ENCODE measurements around the gene ANKMY1.

The ANKMY1 gene

DNA sequence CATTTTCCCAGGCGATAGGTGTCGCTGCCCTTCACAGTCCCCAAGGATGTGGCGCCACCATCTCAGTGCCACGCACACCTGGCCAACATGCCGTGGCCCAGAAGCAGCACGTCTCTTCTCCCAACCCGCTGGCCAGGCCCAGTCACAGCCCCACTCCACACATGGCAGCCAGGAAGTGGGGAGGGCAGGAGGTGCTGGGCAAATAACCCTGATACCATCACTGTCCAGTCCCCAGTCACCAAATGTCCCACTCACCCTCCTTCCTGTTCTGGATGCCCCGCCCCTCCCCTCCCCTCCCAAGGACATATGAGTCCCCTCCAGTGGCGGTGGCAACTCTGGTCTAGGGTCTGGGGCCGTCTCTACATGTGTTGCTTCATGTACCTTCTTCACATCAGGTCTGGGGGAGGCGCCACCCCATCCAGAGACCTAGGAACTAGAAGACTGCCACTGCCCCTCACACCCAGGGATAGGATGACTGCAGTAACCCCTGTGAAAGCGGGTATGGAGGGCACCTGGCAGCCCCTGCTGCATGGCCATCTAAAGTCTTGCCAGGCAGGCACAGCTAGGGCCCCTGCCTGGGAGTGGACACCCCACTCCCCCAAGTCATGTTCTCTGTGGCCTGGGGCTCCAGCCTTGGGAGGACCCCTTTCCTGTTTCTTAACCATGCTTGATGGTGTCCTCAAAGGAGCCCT lies 21.4 kb upstream of the ANKMY1 start:
- DNase-seq, result no peak

DNA sequence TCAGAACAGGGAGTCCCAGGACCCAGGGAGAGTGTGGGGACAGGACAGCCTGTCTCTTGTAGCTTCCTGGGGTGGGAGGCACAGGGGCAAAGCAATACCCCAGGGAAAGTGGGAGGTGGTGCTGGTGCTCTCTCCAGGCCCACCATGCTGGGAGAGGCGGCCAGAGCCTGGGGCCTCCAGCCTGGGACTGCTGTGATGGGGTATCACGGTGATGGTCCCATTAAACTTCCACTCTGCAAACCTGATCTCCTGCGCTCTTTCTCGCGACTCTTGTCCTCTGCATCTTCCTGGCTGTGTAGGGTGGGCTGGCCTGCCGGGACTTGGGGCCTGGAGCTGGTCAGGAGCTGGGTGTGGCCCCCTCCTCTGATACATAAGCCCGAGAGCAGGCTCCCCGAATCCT lies 20.7 kb upstream of the ANKMY1 start:
- DNase-seq, result no peak

DNA sequence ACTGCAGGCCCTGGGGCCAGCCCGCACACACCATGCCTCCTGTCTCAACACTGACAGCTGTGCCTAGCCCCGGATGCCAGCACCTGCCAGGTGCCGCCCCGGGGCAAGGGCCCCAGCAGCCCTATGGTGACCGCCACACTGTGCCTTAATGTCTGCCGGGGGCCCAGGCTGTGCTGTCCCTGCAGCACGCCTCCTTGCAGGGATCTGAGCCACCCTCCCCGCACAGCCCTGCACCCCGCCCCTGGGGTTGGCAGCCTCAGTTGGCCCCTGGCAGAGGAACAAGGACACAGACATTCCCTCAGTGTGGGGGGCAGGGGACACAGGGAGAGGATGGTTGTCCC lies 20.3 kb upstream of the ANKMY1 start:
- no peak for DNase-seq

DNA sequence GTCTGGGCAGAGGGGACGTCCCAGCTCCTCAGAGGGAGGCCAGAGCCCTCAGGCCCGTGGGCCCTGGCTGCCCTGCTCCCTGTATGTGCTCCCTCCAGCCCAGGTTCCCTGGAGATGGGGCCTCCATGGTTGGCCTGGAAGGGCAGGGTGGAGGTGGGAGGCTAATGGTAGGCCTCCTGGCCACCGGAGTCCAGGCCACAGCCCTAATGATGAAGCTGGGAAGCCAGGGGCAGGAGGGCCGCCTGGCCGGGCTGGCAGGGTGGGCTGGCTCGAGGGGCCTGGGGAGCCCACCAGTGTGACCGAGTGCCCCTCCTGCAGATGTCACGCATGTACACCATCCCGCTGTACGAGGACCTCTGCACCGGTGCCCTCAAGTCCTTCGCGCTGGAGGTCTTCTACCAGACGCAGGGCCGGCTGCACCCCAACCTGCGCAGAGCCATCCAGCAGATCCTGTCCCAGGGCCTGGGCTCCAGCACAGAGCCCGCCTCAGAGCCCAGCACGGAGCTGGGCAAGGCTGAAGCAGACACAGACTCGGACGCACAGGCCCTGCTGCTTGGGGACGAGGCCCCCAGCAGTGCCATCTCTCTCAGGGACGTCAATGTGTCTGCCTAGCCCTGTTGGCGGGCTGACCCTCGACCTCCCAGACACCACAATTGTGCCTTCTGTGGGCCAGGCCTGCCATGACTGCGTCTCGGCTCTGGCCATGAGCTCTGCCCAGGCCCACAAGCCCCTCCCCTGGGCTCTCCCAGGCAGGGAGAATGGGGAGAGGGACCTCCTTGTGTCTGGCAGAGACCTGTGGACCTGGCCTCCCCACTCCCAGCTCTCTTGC lies 19.7 kb upstream of the ANKMY1 start:
- no peak for DNase-seq

DNA sequence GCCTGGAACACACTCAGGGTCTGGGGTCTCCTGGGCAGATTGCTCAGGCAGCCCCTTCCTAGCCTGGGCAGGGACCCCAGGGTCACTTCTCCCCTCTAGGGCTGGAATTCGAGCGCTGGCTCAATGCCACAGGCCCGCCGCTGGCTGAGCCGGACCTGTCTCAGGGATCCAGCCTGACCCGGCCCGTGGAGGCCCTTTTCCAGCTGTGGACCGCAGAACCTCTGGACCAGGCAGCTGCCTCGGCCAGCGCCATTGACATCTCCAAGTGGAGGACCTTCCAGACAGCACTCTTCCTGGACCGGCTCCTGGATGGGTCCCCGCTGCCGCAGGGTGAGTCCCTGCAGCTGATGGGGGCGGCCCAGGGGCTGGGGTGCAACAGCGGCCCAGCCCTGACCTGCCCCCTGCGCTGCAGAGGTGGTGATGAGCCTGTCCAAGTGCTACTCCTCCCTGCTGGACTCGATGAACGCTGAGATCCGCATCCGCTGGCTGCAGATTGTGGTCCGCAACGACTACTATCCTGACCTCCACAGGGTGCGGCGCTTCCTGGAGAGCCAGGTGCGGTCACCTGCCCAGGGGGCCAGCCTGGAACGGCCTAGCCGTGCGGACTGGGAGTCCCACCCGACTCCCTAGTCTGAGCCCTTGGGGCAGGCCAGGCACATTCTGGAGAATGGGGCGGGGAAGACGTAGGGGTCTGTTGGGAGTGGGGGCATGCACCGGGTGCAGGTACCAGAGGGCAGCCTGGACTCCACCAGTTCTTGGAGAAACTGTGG lies 18.8 kb upstream of the ANKMY1 start:
- no peak for DNase-seq

DNA sequence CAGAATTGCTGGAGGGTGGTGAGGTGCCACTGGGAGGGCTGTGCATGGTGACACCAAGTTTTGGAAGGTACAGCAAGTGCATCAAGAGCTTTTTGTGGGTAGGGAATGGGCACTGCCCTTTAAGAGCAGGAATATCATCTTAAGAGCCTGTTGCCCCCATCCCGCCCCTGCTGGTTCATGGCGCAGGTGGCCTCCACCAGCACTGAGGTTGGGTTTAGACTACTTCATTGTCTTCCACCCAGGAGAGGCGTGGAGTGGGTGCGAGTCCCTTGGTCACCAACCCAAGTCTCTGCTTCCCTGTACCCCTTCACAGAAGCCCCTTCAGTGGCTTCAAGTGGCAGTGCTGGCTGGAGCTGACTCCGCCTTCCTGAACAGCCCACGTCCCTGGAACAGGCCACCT lies 18.2 kb upstream of the ANKMY1 start:
- no peak for DNase-seq

DNA sequence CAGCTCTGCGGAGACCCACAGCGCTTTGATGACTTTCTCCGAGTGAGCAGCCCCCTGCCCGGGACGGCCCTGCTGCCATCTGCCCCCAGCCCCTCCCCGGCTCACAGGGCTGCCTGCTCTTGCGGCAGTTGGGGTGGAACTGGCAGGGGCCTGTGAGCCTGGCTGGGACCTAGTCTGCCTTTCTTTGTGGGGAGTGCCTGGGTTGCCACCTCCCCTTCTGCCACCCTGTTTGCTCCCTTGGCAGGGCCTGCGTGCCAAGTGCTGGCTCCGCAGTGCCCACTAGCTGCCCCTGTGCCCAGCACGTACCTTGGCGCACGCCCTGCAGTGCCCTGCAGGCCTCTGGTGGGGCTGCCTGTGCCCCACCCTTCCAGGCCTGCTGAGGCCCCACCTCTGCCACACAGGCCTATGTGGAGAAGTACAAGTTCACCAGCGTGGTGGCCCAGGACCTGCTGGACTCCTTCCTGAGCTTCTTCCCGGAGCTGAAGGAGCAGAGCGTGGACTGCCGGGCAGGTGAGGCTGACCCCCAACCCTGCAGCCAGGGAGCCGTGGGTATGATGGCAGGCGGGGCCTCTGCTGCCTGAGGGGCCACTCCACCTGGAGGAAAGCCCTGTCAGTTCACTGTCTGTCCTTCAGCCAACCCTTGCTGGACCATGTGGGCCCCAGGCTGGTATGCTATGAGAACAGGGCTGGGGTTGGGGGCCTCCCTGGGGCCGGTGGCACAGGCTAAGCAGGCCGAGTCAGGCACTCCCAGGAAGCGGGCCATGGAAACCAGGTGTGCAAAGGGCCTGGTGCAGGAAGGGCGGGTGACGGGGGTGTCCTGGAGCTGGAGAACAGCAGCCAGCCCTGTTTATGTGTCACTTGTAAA lies 17.5 kb upstream of the ANKMY1 start:
- no peak for DNase-seq

DNA sequence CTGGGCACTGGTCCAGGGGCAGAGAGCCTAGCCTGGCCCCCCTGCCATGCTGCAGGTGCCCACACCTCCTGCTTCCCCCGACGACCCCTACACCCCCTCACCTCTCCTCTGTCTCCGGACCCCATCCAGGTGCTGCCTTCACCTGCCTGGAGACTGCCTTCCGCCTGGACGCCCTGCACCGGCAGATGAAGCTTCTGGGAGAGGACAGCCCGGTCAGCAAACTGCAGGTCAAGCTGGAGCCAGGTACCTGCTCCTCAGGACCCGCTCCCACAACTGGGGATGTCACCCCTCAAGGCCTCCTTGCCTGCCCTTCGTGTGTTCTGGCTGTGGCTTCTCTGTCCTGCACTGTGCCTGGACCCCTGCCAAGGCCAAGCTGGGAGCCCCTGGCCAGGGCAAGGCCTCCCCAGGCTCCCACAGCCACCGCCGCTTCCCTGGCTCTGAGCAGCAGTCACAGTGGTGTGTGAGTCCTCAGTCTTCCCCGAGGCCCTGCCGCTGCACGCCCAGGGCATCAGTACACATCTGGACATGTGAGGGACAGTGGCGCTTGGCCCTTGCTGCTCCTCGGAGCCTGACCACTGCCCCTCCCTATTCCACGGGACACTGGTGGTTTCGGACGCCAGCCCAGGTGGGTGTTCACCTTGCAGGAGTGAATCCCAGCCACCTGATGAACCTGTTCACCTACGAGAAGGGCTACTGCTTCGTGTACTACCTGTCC lies 16.8 kb upstream of the ANKMY1 start:
- DNase-seq, result no peak

DNA sequence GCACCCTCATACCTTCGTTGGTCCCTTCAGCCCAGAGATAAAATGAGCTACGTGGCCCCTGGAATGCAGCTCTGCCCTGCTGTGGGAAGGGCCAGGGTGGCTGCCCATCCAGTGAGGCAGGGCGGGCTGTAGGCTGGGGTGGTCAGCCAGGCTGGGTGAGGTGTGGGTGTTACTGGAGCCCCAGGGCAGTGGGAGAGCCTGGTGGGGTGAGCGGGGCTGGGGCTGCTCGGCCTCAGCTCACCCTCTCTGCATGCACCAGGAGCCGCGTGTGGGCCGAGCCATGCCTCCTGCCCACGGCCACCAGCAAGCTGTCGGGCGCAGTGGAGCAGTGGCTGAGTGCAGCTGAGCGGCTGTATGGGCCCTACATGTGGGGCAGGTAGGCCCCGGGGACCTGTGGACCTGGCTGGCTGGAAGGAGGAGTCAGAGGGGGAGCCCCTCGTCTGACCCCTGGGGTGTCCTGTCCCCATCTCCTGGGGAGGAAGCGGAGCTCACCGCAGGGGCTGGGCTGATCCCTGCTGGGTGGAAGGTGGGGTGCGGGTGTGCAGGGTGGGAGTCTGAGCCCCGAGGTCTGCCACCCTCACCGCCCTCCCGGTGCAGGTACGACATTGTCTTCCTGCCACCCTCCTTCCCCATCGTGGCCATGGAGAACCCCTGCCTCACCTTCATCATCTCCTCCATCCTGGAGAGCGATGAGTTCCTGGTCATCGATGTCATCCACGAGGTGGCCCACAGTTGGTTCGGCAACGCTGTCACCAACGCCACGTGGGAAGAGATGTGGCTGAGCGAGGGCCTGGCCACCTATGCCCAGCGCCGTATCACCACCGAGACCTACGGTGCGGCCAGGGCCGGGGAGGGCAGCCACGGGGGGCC lies 16.0 kb upstream of the ANKMY1 start:
- DNase-seq, result no peak

DNA sequence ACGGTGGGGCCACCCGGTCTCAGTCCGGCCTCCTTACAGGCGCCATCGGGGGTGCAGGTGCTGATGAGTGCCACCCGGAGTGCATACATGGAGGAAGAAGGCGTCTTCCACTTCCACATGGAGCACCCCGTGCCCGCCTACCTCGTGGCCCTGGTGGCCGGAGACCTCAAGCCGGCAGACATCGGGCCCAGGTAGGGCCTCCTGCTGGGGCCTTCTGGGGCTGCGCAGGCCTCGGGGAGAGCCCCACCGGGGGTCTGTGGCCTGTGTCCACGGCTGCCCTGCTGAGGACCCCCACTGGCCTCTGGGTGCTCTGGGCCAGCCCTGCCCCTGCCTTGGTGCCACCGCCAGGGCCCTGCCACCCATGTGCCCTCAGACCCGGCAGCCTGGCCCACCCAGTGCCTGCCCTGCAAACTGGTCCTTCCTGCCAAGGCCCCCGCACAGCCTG lies 15.3 kb upstream of the ANKMY1 start:
- no peak for DNase-seq

DNA sequence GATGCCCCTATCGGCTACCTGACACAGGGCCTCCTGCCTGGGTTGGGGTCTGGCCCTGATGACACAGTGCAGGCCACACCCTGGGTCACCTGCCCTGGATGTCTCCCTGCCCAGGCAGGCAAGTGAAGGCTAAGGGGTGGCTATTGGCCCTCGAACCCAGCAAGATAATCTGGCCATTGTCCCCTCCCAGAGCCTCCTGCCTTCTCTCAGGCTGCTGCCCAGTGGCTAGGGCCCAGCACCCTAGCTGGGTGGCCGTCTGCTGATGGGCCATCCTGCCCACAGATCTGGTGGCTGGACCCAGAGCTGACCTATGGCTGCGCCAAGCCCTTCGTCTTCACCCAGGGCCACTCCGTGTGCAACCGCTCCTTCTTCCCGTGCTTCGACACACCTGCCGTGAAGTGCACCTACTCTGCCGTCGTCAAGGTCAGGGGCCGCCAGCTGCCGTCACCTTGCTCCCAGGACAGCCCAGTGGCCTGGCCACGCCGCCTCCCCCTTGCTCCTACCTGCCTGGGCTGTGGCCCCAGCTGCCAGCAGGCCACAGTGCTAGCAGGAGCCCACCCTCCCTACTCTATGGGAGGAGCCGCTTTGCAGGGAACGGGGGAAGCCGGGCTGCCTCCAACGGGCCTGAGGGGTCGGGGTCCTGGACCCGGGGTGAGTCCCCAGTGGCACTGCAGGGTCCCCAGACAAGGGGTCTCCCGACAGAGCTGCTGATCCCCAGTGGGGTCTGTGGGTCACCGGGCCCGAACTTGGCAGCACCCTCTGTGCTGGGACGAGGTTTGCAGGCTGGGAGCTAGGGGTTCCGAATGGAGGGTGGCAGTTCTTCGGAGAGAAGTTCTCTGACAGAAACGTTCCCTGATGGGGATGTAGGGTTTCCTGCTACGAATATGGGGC lies 14.6 kb upstream of the ANKMY1 start:
- no peak for DNase-seq

DNA sequence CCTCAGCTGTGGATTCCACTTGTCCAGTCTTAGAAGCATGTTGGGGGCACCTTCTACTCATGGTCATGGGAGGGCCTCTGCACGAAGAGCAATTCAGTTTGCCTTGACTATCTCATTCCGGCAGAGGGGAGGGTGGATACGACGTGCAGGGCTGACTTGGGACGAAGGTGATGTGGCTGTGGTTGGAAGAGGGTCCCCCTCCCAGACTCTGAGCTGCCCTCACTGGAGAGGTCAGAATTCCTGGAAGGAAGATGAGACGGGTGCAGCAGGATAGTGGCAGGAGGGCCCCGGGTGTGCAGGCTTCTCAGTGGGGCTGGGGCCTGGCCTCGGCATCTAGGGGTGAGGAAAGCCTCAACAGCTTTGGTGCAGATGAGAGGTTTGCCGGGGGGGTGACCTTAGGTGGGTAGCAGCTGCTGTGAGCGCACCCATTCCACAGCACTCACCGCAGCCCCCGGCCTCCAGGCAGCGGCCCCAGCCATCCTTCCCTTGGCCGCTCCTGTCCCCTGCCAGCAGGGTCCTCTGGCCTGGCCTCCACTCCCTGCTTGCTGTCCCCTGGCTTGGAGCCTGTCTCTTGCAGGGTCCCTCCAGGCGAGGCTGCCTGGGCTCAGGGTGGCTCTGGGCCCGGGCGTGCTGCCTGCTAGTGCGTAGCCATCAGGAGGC lies 13.7 kb upstream of the ANKMY1 start:
- DNase-seq, result no peak

DNA sequence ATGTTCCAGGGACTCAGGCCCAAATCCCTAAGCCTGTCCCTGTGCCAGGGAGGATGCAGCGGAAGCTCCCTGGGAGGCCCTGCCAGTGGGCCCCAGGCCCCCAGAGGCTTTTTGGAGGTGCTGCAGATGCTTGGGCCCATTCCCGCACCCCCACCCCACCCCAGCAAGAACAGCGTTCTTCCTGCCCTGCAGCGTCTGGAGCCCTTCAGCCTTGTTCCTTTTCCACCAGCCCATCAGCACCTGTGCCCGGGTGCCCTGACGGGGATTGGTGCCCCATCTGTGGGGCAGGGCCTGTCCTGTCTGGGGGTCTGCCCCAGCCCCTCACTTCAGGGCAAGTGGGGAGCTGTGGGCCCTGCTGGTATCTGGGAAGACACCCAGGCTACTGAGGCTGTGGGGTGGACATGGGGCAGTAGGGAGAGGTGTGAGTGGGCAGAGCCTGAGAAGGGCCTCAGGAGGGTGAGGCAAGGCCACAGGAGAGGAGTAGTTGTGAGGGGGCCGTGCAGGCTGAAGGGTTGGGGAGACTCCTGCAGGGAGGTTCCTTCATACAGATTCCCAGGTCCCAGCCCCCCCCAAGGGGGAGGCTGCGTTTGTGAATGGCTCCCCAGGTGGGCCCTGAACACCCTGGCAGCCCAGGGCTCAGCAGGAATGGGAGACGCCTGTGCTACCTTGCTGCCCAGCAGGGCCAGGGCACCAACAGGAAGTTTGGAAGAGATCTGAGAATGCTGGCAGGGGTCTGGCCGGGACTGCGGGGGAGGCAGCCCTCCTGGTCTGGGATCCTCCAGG lies 12.9 kb upstream of the ANKMY1 start:
- no peak for DNase-seq

DNA sequence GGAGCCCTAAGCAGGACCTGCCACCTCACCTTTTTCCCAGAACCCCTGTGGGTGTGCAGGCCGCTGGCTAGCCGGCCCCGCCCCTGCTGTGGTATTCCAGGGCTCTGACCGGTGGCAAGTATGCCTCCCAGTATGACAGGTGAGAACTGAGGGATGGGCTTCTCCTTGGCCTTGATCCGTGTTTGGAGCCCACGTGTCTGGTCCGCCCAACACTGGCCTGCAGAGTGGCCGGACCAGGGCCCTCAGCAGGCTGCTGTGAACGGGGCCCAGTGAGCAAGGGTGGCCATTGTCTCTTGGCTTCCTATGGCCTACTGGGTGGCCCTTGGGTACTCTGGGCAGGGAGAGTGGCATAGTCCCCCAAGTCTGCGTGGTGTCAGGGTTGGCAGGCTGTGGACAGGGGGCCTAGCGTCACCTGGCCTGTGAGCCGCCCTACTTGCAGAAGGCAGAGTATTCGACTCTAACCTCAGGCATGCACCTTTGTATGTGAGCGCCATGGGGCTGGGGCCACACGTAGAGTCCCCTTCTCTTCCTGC lies 12.3 kb upstream of the ANKMY1 start:
- no peak for DNase-seq

DNA sequence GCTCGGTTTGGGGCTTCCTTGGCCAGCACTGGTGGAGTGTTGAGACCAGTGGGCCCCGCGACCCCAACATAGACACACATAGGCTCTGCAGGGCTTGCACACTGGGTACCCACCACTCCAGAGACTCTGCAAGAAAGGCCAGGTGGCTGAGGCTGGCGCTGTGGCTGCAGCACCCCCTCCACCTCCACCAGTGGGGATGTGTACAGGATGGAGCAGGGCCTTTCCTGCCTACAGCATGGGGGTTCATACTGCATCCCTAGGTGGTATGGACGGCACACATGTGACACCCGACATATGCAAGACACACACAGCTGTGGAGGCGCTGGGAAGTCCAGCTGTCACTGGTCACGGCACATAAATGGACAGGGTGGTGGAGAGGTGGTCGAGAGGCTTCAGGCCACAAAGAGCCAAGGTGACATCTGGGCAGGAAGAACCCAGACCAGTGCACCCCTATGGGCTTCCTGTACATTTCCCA lies 11.8 kb upstream of the ANKMY1 start:
- no peak for DNase-seq

DNA sequence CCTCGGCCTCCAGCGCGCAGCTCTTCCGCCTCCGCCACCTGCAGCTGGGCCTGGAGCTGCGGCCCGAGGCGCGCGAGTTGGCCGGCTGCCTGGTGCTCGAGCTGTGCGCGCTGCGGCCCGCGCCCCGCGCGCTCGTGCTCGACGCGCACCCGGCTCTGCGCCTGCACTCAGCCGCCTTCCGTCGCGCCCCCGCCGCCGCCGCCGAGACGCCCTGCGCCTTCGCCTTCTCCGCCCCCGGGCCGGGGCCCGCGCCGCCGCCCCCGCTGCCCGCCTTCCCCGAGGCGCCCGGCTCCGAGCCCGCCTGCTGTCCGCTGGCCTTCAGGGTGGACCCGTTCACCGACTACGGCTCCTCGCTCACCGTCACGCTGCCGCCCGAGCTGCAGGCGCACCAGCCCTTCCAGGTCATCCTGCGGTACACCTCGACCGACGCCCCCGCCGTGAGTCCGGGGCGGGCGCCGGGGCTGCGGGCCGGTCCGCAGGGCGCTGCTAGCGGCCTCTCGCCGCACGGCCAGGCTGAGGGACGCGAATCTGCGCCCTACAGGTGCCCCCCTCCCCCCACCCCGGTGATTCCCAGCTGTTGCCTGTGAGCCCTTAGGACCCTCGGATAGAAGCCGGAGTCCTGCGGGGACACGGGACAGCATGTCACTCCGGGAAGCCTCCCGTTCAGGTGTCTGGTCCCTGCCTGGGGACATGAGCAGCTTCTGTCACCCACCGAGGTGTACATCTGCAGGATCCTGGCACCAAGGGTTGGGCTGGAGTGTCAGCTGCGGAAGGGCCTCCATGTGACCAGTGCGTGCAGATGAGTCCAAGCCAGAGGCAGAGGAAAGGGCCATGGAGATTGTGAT lies 11.1 kb upstream of the ANKMY1 start:
- no peak for DNase-seq

Measured in NCI-H1417 treated with DMSO at 0.1 percent for 48 hours (cell line).